Immature natural killer cell (primary cell): Measurements from ENCODE around the gene SOX6. TPM values are rescaled to one million over a fixed set of nuclear protein-coding genes. Genes with fewer than 3 reads are reported as not detected.

Experiments used
- DNase-seq, 3 donors: peaks; one replicate each; pipeline ENCODE4 v3.0.0; 2022; ENCODE audit warnings: mixed read lengths in 1 of 3
- H3K27ac Mint-ChIP-seq, 6 donors: one replicate each; pipeline ENCODE4 v1.8.0; 2020; ENCODE audit warnings: mixed read lengths in 6 of 6, mild to moderate bottlenecking in 5 of 6, inconsistent platforms in 4 of 6, moderate library complexity in 3 of 6
- H3K27me3 Mint-ChIP-seq, 3 donors: one replicate each; pipeline ENCODE4 v1.8.0; 2020 to 2021; ENCODE audit warnings: low read depth in 3 of 3, mild to moderate bottlenecking in 3 of 3, mixed read lengths in 3 of 3, moderate library complexity in 3 of 3, inconsistent platforms in 1 of 3
- H3K36me3 Mint-ChIP-seq, 3 donors: one replicate each; pipeline ENCODE4 v1.8.0; 2020; ENCODE audit warnings: mixed read lengths in 3 of 3, inconsistent platforms in 2 of 3, mild to moderate bottlenecking in 2 of 3
- H3K4me1 Mint-ChIP-seq, 2 donors: one replicate each; pipeline ENCODE4 v1.8.0; 2020; ENCODE audit warnings: inconsistent platforms in 2 of 2, mild to moderate bottlenecking in 2 of 2, mixed read lengths in 2 of 2, moderate library complexity in 1 of 2
- H3K4me3 Mint-ChIP-seq, 5 donors: one replicate each; pipeline ENCODE4 v1.8.0; 2020; ENCODE audit warnings: mild to moderate bottlenecking in 5 of 5, mixed read lengths in 5 of 5, inconsistent platforms in 3 of 5, moderate library complexity in 3 of 5
- H3K9me3 Mint-ChIP-seq, 6 donors: one replicate each; pipeline ENCODE4 v1.8.0; 2020; ENCODE audit warnings: mild to moderate bottlenecking in 6 of 6, mixed read lengths in 6 of 6, inconsistent platforms in 4 of 6, moderate library complexity in 3 of 6
- polyA plus RNA-seq, 3 donors: library from polyadenylated mRNA; unstranded; fragments of 300-500 nt; fragmentation: Illumina TruSeq; gene quantifications; one replicate each; pipeline ENCODE4 v1.2.3, GENCODE V29; 2021

The SOX6 gene
- polyA plus RNA-seq, 3 donors from 2014 or later, result not detected

DNA sequence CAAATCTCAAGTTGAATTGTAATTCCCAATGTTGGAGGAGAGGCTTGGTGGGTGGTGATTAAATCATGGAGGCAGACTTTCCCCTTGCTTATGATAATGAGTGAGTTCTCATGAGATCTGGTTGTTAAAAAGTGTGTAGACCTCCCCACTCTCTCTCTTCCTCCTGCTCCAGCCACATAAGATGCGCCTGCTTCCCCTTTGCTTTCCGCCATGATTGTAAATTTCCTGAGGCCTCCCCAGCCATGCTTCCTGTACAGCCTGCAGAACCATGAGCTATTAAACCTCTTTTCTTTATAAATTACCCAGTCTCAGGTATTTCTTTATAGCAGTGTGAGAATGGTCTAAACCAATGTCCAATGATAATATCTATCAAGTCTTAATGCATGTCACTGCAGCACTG is 34.2 kb downstream of the SOX6 start:
- Mint-ChIP-seq H3K36me3 (no peaks in the 10 kb centered on the region), H3K4me3 (no peak overlapping the region), H3K9me3 (peaks cover 6 to 31% (median 10%) of the 10 kb centered on the region in 6 donors), H3K27ac (no peak overlapping the region), H3K27me3 (peaks cover 0 to 3% (median 0%) of the 10 kb centered on the region in 3 donors), H3K4me1 (no peaks in the 10 kb centered on the region)
- DNase-seq, result no peak

DNA sequence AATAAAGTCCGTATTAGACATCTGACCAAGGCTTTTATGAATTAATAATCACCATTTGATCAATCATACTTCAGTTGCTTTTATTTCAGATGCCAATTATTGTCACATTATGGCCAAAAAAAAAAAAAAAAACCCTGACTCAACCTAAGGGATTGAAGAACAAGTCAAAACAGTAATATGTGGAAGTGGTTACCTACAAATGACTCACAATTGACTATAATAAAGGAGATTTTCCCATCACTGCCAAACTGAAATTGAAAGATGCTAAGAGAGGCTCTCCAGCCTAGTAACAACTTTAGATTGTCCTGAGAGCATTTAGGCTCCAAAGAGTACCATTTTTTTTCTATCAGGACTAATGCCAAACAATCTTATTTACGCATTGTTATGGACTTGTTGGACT is 35.2 kb downstream of the SOX6 start:
- Mint-ChIP-seq H3K36me3 (no peaks in the 10 kb centered on the region), H3K4me1 (no peaks in the 10 kb centered on the region)

DNA sequence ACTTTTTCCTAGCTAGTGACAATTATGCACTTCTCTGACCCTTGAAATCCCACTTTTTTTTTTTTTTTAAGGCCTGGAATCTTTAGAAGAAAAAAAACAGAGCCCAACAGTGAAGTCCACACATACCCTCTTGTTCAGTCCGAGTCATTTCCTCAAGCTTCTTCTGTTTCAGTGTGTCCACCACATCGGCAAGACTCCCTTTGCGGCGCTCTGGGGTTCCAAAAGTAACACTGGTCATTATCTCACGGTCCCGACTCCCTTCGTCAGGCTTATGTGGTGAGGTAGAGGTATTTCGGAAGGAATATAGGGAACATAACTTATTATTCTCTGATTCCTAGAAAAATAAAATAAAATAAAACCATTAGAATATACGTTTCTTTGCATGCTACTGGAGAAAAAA is 38.0 kb downstream of the SOX6 start:
- Mint-ChIP-seq H3K27me3 (peaks cover 0 to 3% (median 0%) of the 10 kb centered on the region in 3 donors), H3K27ac (no peak overlapping the region), H3K9me3 (peaks cover 0 to 26% (median 8%) of the 10 kb centered on the region in 6 donors), H3K4me3 (no peak overlapping the region), H3K4me1 (no peaks in the 10 kb centered on the region), H3K36me3 (no peaks in the 10 kb centered on the region)
- no peak for DNase-seq

More for the DNA sequence above, 35.2 kb downstream of the SOX6 start:
- H3K27me3 Mint-ChIP-seq, result peaks cover 0 to 3% (median 0%) of the 10 kb centered on the region in 3 donors
- H3K9me3 Mint-ChIP-seq, result peaks cover 3 to 30% (median 8%) of the 10 kb centered on the region in 6 donors
- no peak overlapping the region for H3K27ac Mint-ChIP-seq
- no peak for DNase-seq
- no peak overlapping the region for H3K4me3 Mint-ChIP-seq

DNA sequence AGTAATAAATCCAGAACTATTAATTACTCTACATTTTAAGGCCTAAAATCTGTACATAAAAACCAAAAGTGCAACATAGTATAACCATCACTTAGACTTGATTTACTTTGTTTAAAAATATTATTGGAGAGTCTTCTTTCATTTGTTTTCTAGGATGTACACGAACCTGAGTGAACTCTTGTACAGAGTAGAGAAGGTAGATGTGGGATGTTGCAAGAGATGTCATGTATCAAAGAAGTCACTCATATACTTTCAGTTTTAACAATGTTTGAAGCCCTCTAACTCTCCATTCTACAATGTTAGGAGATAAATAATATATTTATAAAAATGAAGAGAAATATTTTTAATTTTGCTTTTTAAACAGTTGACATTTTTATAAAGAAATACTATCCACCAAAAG is 38.6 kb downstream of the SOX6 start:
- Mint-ChIP-seq H3K9me3 (peaks cover 0 to 26% (median 8%) of the 10 kb centered on the region in 6 donors), H3K4me3 (no peak overlapping the region), H3K27me3 (peaks cover 0 to 3% (median 0%) of the 10 kb centered on the region in 3 donors), H3K36me3 (no peaks in the 10 kb centered on the region), H3K27ac (no peak overlapping the region), H3K4me1 (no peaks in the 10 kb centered on the region)
- DNase-seq, result no peak

DNA sequence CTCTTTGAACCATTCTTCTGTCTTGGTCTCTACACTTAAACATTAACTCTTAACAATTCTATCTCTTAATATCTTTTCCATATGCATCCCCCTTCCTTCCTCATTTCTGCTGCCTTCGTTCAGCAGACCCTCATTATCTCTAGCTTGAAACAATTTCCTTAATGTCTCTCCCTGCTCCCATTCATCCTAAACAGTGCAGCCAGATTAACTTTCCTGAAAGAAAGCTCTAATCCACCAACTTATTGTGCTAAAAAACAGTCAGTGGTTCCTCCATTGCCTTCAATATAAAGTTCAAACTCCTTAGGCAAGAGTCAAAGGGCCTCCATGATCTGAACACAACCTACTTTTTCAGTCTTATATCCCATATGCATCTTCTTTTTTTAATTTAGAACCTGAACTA is 42.5 kb downstream of the SOX6 start:
- Mint-ChIP-seq H3K9me3 (peaks cover 3 to 19% (median 6%) of the 10 kb centered on the region in 6 donors), H3K27ac (no peak overlapping the region), H3K4me3 (no peak overlapping the region), H3K27me3 (no peaks in the 10 kb centered on the region), H3K36me3 (no peaks in the 10 kb centered on the region), H3K4me1 (no peaks in the 10 kb centered on the region)
- DNase-seq, result no peak

DNA sequence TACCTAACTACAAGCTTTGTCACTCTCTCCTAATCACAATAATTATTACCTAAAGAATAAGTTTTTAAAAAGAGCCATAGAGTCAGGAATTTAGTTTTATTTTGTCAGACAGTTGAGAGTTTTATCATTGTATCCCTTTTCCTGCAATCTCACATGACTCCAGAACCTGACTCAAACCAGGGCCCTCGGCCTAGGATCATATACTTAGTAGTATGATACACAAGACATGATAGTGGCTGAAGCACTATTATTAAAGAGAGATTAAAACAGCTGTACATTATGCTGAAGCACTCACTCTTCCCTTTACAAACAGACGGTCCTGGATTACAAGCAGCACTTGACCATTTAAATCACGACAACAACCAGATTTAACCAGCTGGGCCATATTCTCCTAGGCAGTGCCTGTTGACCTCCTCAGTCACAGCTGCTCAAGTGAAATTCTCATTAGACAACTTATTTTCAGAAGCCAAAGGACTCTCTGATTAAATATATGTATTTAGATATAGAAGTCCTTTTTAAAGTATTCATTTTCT is 44.0 kb downstream of the SOX6 start:
- H3K9me3 Mint-ChIP-seq, result peaks cover 3 to 23% (median 7%) of the 10 kb centered on the region in 6 donors
- H3K27me3 Mint-ChIP-seq, result no peaks in the 10 kb centered on the region
- DNase-seq, result no peak
- no peaks in the 10 kb centered on the region for H3K36me3 Mint-ChIP-seq
- no peaks in the 10 kb centered on the region for H3K4me1 Mint-ChIP-seq
- no peak overlapping the region for H3K4me3 Mint-ChIP-seq
- H3K27ac Mint-ChIP-seq, result no peak overlapping the region

DNA sequence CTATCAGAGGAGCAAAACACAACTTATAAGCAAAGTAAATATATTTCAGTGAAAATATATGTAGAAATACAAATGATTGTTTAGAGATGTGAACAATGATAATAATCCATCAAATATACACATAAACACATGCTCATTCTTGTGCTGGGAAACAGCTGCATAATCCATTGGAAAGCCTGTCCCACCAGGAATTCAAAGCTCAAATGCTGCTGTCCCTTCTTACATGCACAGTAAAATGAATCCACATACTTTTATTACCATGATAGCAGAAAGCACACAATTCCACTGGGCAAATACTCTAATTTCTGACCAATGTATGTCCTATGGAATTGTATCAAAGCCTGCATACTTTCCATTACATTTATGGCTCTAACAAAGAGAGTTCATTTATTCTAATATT is 44.5 kb downstream of the SOX6 start:
- H3K27me3 Mint-ChIP-seq, result no peaks in the 10 kb centered on the region
- H3K4me1 Mint-ChIP-seq, result no peaks in the 10 kb centered on the region
- no peak overlapping the region for H3K4me3 Mint-ChIP-seq
- DNase-seq, result no peak
- peaks cover 3 to 28% (median 8%) of the 10 kb centered on the region in 6 donors for H3K9me3 Mint-ChIP-seq
- no peak overlapping the region for H3K27ac Mint-ChIP-seq
- H3K36me3 Mint-ChIP-seq, result no peaks in the 10 kb centered on the region

DNA sequence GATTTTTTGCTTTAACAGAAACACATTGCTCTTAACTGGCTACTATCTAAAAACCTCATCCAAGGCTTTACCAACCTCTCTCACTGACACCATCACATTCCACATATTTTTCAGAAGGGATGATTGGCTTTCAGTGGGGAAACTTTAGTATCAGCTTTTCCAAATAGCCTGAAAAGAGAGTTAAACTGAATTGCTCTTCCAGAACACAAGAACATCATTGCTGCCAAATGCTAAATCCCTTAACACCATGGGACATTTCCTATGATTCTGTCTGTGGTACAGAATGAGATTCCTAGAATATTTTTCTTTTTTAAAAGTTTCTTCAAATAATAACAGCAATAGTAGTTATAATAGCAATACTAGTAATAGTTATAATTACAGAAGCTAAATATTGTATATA is 45.4 kb downstream of the SOX6 start:
- no peak overlapping the region for H3K27ac Mint-ChIP-seq
- H3K36me3 Mint-ChIP-seq, result no peaks in the 10 kb centered on the region
- H3K4me1 Mint-ChIP-seq, result no peaks in the 10 kb centered on the region
- no peak for DNase-seq
- peaks cover 3 to 34% (median 11%) of the 10 kb centered on the region in 6 donors for H3K9me3 Mint-ChIP-seq
- no peaks in the 10 kb centered on the region for H3K27me3 Mint-ChIP-seq
- no peak overlapping the region for H3K4me3 Mint-ChIP-seq

DNA sequence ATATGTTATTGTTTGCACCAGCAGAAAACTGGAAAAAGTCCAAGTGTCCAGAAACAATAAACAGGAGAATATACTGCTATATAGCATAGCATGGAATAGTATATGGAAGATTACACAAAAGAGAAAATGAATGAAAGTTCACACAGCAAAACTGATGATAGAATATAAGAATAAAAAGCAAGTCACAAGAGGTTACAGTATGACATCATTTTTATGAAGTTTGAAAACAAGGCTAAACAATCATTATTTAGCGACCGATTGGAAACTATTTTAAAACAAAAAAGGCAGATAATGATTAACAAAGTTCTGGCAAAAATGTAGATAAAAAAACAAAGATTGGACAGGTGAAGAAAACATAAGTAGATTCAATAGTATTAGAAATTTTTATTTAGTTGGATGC is 47.1 kb downstream of the SOX6 start:
- Mint-ChIP-seq H3K27me3 (no peaks in the 10 kb centered on the region), H3K4me3 (no peak overlapping the region), H3K4me1 (no peaks in the 10 kb centered on the region), H3K27ac (no peak overlapping the region), H3K9me3 (peaks cover 5 to 37% (median 12%) of the 10 kb centered on the region in 6 donors), H3K36me3 (no peaks in the 10 kb centered on the region)
- no peak for DNase-seq

DNA sequence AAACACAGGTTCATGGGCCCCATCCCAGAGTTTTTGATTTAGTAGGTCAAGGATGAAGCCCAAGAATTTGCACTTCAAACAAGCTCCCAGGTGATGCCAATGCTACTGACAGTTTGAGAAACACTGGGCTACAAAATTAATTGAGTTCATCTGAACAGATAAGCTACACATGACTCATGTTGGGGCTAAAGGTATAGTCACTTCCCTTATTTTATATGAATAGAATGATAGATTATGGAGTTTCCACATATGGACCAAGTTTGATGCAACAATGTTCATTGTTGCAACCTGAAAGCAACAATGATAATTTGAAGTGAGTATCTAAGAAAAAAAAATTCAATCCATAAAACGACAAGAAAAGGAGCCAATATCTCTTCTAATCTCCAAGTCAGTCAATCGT is 54.9 kb downstream of the SOX6 start:
- H3K4me1 Mint-ChIP-seq, result no peaks in the 10 kb centered on the region
- no peaks in the 10 kb centered on the region for H3K36me3 Mint-ChIP-seq
- peaks cover 0 to 27% (median 8%) of the 10 kb centered on the region in 6 donors for H3K9me3 Mint-ChIP-seq
- H3K4me3 Mint-ChIP-seq, result no peak overlapping the region
- H3K27me3 Mint-ChIP-seq, result no peaks in the 10 kb centered on the region
- no peak for DNase-seq
- H3K27ac Mint-ChIP-seq, result no peak overlapping the region

DNA sequence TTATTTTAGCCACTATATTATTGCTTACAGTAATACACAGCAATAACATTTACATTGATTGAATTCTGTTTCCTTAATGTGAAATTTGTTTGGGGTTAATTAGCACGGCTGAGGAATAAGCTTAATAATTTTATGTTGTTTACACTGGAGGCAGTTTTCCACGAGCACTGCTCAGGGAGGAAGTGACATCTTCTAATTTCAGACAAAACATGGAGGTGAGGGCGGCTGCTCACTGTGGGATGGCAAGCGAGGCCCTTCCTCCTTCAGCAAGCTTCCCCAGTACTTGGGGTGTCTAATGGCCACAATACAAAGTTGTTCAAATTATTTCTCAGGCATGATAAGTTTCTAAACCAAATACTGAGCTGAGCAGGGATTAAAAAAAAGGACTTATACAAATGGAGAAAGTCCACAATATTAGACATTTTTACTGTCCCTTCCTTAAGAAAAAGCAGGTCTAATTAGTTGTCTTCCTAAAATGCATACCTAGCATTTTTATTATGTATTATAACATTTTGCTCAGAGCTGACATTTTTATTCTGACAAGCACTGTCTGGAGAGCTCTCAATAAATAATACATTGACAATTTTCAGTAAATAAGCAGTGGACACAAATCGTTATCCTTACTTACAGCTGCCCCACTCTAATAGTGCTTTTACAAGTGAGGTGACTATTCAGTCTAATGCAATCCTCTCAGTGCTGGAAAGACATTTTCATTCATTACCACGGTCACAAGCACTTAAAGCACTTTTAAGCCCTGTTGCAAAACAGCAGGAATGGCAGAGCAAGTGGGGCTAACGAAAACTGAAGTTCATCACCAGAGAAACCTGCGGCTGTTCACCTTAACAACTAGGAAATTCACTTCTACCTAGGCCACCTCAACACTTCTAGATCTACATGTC is 56.2 kb downstream of the SOX6 start:
- DNase-seq, result no peak
- no peaks in the 10 kb centered on the region for H3K4me1 Mint-ChIP-seq
- H3K4me3 Mint-ChIP-seq, result no peak overlapping the region
- H3K36me3 Mint-ChIP-seq, result no peaks in the 10 kb centered on the region
- H3K27me3 Mint-ChIP-seq, result no peaks in the 10 kb centered on the region
- no peak overlapping the region for H3K27ac Mint-ChIP-seq
- peaks cover 0 to 31% (median 6%) of the 10 kb centered on the region in 6 donors for H3K9me3 Mint-ChIP-seq

DNA sequence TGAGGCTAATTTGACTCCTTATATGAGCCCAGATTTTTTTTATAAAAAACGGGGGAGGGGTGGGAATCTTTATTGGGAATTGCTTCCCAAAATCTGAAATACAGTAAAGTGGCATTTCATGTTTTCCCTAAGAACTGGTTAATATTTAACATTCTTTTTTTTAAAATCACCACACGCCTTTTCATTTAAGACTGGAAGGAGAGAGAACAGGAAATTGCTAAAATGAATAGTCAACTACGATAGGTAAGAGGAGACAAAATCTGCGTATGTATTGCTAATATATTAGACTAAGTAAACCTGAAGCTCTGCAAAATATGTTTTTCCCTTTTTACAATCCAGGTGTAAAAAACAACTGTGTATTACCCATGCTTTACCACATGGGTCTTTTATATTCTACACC is 57.0 kb downstream of the SOX6 start:
- Mint-ChIP-seq H3K4me1 (no peaks in the 10 kb centered on the region), H3K27me3 (no peaks in the 10 kb centered on the region), H3K36me3 (no peaks in the 10 kb centered on the region), H3K27ac (no peak overlapping the region), H3K4me3 (no peak overlapping the region), H3K9me3 (peaks cover 0 to 31% (median 6%) of the 10 kb centered on the region in 6 donors)
- no peak for DNase-seq

DNA sequence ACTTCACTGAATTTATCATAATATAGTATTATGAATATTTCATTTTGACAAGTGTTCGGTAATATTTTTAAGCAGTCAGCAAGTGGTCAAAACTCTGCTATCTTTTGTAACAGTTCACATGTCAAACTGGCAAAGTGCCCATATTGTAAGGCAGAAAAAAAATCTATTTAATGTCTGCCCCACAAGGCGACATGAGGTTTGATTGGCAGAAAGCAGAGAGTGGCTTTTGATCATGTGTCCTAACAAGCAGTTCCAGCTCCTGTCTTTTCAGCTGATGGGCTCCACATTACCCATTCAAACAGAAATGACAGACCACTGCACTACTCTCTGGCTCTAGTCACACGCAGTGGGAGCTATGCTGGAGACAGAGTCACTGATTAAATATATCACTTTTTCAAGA is 59.0 kb downstream of the SOX6 start:
- peaks cover 0 to 30% (median 4%) of the 10 kb centered on the region in 6 donors for H3K9me3 Mint-ChIP-seq
- no peaks in the 10 kb centered on the region for H3K4me1 Mint-ChIP-seq
- H3K4me3 Mint-ChIP-seq, result no peak overlapping the region
- H3K36me3 Mint-ChIP-seq, result no peaks in the 10 kb centered on the region
- DNase-seq, result no peak
- peaks cover 0 to 3% (median 0%) of the 10 kb centered on the region in 3 donors for H3K27me3 Mint-ChIP-seq
- no peak overlapping the region for H3K27ac Mint-ChIP-seq

DNA sequence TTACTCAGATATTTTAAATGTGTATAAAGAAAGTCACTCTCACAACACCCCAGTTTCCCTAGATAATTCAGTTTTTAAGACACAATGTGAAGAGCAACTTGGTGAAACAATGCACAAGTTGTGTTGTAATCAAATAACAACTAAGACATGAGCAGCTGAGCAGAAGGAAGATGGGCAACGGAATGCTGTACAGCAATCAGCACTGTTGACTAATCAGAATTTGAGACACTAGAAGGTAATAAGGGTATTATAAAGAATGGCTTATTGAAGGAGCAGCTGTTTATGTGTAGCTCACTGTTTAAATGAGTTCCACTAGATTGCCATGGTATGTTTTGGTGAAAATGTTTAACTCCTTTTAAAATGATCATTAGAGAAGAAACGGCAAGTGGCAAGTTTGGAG is 60.1 kb downstream of the SOX6 start:
- H3K27ac Mint-ChIP-seq, result no peak overlapping the region
- no peaks in the 10 kb centered on the region for H3K36me3 Mint-ChIP-seq
- H3K9me3 Mint-ChIP-seq, result peaks cover 0 to 30% (median 3%) of the 10 kb centered on the region in 6 donors
- H3K4me1 Mint-ChIP-seq, result no peaks in the 10 kb centered on the region
- no peak for DNase-seq
- H3K27me3 Mint-ChIP-seq, result peaks cover 0 to 3% (median 0%) of the 10 kb centered on the region in 3 donors
- H3K4me3 Mint-ChIP-seq, result no peak overlapping the region
